ENCODE data around the gene MAN1C1.

Gene MAN1C1

GRCh38 chr1:25739341-25739740, 122.8 kb downstream of the MAN1C1 start:
- H3K27ac ChIP-seq = no peak overlapping the region
- TF ChIP-seq ZFX (IDR thresholded peaks at IDR 0.05) = no peak
- no peak for TF ChIP-seq CTCF (conservative IDR thresholded peaks at IDR 0.05)

GRCh38 chr1:25740071-25740470, 123.5 kb downstream of the MAN1C1 start:
- no peak overlapping the region for H3K27ac ChIP-seq
- TF ChIP-seq ZFX (IDR thresholded peaks at IDR 0.05) (no peak), CTCF (conservative IDR thresholded peaks at IDR 0.05) (no peak)

- no peak overlapping the region for H3K27ac ChIP-seq
- no peak for TF ChIP-seq ZFX (IDR thresholded peaks at IDR 0.05)
- TF ChIP-seq CTCF (conservative IDR thresholded peaks at IDR 0.05) = no peak
Measured at GRCh38 chr1:25742316-25742715, 125.7 kb downstream of the MAN1C1 start.

- TF ChIP-seq CTCF (conservative IDR thresholded peaks at IDR 0.05) (no peak), ZFX (IDR thresholded peaks at IDR 0.05) (no peak)
- H3K27ac ChIP-seq = no peak overlapping the region
Measured at GRCh38 chr1:25743164-25744139, 126.9 kb downstream of the MAN1C1 start.

GRCh38 chr1:25744140-25744581, 127.6 kb downstream of the MAN1C1 start:
- H3K27ac ChIP-seq = no peak overlapping the region
- TF ChIP-seq CTCF (conservative IDR thresholded peaks at IDR 0.05) = no peak
- no peak for TF ChIP-seq ZFX (IDR thresholded peaks at IDR 0.05)

- no peak for TF ChIP-seq CTCF (conservative IDR thresholded peaks at IDR 0.05)
- TF ChIP-seq ZFX (IDR thresholded peaks at IDR 0.05) = no peak
- no peak overlapping the region for H3K27ac ChIP-seq
Measured at GRCh38 chr1:25744636-25745425, 128.2 kb downstream of the MAN1C1 start.

All from C4-2B (cell line).